ENCODE measurements around the gene DGCR8.

Gene DGCR8

DNA sequence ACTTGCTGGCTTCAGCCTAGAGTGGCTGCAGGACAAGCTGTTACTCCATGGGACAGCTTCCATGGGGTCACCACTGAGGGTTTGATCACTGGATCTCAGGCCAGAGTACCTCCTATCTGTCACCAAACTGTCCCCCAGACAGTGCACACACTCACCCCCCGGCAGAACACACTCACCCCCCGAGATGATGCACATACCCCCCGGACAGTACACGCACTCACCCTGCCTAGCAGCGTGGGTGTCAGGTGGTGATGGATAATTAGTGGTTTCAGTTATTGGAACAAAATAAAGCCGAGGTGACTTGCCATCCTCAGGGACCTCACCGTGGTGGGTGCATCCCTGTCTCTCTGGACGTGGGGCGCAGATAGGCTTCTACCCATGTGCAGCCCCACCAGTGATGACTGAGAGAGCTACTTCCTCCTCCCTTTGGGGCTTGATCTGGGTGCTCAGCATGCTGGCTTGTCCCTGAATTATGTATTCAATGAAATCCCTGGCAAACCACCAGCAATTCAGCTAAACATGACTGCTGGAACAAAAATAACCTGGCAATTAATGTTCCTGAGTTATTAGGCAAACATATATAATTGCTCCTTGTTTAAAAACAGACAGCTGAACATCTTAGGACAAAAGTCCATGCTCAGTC is 40.2 kb upstream of the DGCR8 start:
- Histone ChIP-seq H3K27me3 (ENCODE audit: low read depth, low read length) (no peaks in the 10 kb centered on the region), H3K4me3 (ENCODE audit: low read depth in 1 of 2, low read length in 2 of 2) (no peak overlapping the region), H3K27ac (ENCODE audit: low read length) (no peak overlapping the region), H3K9me3 (ENCODE audit: control insufficient read depth in 1 of 2, low read length in 2 of 2) (no peaks in the 10 kb centered on the region), H3K36me3 (ENCODE audit: control insufficient read depth in 1 of 2, insufficient read depth in 2 of 2, low read length in 2 of 2) (peaks cover 20 to 31% of the 10 kb centered on the region in 2 donors), H3K4me1 (ENCODE audit: control insufficient read depth in 1 of 2, insufficient read depth in 2 of 2, low read length in 2 of 2) (peaks cover 0 to 5% of the 10 kb centered on the region in 2 donors)

DNA sequence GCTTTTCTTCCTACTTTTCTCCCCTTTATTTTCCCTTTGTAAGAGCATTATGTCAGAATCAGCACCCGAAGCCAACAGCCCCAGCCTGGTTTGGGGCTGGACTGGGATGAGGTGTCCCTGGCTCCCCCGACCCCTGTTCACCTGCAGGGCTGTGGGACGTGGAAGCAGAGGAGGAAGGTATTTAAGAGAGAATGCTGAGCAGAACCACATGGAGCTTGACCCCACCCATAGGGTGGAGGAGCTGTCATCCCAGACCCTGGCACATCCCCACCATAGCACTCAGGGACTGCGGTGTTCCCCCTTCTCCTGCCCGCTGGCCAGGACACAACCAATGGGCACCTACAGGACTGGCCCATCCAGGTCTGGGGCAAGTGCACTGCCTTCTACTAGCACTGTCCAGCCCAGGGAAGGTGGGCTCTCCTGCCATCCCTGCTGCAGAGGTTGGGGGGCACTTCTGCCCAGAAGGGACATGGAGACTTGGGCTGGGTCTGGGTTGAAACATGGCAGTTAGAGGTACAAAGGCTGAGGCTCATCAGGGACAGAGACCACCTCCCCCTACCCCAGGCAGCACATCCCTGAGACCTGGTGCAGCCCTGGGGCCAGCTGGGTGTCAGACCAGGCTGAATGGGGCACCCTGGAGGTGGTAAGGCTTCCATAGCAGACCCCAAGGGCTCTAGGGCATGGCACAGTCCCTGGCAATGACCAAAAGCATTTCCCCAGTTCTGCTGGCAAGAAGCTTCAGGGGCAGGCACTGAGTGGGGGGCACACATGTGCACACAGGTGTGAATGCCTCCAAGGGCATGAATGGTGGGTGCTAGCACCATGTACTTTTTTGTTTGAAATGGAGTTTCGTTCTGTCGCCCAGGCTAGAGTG is 39.5 kb upstream of the DGCR8 start:
- Histone ChIP-seq H3K9me3 (ENCODE audit: control insufficient read depth in 1 of 2, low read length in 2 of 2) (no peaks in the 10 kb centered on the region), H3K4me3 (ENCODE audit: low read depth in 1 of 2, low read length in 2 of 2) (no peak overlapping the region), H3K27ac (ENCODE audit: low read length) (no peak overlapping the region), H3K36me3 (ENCODE audit: control insufficient read depth in 1 of 2, insufficient read depth in 2 of 2, low read length in 2 of 2) (peaks cover 20 to 31% of the 10 kb centered on the region in 2 donors), H3K27me3 (ENCODE audit: low read depth, low read length) (no peaks in the 10 kb centered on the region), H3K4me1 (ENCODE audit: control insufficient read depth in 1 of 2, insufficient read depth in 2 of 2, low read length in 2 of 2) (peaks cover 0 to 5% of the 10 kb centered on the region in 2 donors)

DNA sequence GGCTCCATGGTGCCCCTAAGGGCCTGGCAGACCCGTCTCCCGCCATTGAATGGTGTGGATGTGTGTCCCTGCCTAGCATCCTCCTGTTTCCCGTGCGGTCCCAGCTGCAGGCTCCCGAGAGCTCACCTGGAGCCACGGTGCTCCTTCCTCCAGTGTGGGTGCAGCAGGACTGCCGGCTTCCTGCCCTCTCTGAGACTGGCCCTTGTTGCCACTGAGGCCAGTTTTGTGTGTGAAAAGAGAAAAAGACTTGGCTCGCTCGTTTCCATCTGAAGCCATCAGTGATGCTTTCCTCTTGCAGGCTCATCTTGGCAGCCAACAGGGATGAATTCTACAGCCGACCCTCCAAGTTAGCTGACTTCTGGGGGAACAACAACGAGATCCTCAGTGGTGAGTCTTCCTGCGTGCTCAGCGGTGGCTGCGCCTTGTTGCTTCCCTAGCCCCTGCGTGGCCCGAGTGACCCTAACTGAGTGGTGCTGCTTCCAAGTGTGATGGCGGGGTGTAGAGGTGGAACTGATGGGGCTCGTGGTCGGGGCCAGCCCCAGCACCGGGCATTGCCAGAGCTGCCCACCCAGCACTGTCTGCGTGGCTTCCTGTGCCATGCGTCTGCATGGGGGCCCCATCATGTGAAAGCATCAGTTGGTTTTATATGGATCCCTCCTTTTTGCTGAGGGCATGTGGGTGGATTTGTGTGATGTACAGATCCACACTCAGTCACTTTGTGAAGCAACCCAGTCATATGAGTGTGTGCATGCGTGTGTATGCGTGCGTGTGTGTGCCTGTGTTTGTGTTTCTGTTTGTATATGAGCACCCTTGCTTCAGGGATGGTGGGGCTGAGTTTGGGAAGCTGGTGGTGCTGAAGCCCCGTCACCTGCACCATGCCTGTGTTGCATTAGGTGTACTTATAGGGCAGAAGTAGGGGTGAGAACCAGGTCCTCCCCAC is 36.7 kb upstream of the DGCR8 start:
- H3K4me3 ChIP-seq (ENCODE audit: low read depth in 1 of 2, low read length in 2 of 2), result no peak overlapping the region
- H3K9me3 ChIP-seq (ENCODE audit: control insufficient read depth in 1 of 2, low read length in 2 of 2), result no peaks in the 10 kb centered on the region
- peaks cover 12 to 26% of the 10 kb centered on the region in 2 donors for H3K36me3 ChIP-seq (ENCODE audit: control insufficient read depth in 1 of 2, insufficient read depth in 2 of 2, low read length in 2 of 2)
- H3K27me3 ChIP-seq (ENCODE audit: low read depth, low read length), result no peaks in the 10 kb centered on the region
- no peak overlapping the region for H3K27ac ChIP-seq (ENCODE audit: low read length)
- H3K4me1 ChIP-seq (ENCODE audit: control insufficient read depth in 1 of 2, insufficient read depth in 2 of 2, low read length in 2 of 2), result peaks cover 0 to 5% of the 10 kb centered on the region in 2 donors

DNA sequence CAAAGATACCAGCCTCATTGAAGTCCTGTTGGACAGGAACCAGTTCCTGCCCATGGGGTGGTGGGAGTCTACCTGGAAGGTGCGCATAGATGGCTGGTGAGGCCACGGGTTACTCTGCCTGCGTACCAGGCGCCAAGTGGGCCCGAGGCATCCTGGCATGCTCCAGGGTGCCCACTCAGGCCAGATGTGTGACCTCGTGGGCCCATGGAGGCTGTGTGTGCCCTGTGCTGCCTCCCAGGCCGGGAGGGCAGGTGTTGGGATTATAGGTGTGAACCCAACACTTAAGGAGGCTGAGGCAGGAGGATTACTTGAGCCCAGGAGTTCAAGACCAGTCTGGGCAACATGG is 36.1 kb upstream of the DGCR8 start:
- peaks cover 0 to 5% of the 10 kb centered on the region in 2 donors for H3K4me1 ChIP-seq (ENCODE audit: control insufficient read depth in 1 of 2, insufficient read depth in 2 of 2, low read length in 2 of 2)
- H3K27ac ChIP-seq (ENCODE audit: low read length), result no peak overlapping the region
- H3K27me3 ChIP-seq (ENCODE audit: low read depth, low read length), result no peaks in the 10 kb centered on the region
- no peaks in the 10 kb centered on the region for H3K9me3 ChIP-seq (ENCODE audit: control insufficient read depth in 1 of 2, low read length in 2 of 2)
- no peak overlapping the region for H3K4me3 ChIP-seq (ENCODE audit: low read depth in 1 of 2, low read length in 2 of 2)
- peaks cover 12 to 26% of the 10 kb centered on the region in 2 donors for H3K36me3 ChIP-seq (ENCODE audit: control insufficient read depth in 1 of 2, insufficient read depth in 2 of 2, low read length in 2 of 2)

DNA sequence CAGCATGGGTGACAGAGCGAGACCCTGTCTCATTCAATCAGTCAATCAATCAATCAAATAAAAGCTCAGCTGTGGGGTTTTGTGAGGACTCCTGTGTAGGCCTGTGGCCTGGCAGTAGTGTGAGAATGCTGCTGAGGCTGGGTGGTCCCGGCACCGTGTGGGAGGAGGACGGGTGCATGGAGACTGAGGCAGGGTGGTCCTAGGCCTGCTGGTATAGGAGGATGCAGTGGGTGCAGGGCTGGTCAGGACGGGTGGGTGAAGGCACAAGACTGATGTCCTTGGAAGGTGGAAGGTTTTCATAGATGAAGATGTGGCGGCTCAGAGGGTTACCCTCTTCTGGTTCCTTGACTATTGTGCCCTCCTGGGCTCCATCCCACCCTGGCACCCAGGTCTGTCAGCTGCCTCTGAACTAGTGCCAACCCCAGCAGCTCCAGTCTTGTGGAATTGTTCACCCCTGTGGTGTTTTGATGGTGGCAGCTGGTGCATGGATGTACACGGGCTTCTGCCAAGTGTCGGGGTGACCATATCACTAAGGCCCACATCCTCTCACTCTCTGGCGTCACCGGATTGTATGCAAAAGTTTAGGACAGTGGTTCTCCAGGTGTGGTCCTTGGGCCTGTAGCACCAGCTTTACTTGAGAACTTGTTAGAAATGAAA is 35.4 kb upstream of the DGCR8 start:
- Histone ChIP-seq H3K4me1 (ENCODE audit: control insufficient read depth in 1 of 2, insufficient read depth in 2 of 2, low read length in 2 of 2) (peaks cover 0 to 5% of the 10 kb centered on the region in 2 donors), H3K4me3 (ENCODE audit: low read depth in 1 of 2, low read length in 2 of 2) (no peak overlapping the region), H3K36me3 (ENCODE audit: control insufficient read depth in 1 of 2, insufficient read depth in 2 of 2, low read length in 2 of 2) (peaks cover 12 to 26% of the 10 kb centered on the region in 2 donors), H3K9me3 (ENCODE audit: control insufficient read depth in 1 of 2, low read length in 2 of 2) (no peaks in the 10 kb centered on the region), H3K27me3 (ENCODE audit: low read depth, low read length) (no peaks in the 10 kb centered on the region), H3K27ac (ENCODE audit: low read length) (no peak overlapping the region)

DNA sequence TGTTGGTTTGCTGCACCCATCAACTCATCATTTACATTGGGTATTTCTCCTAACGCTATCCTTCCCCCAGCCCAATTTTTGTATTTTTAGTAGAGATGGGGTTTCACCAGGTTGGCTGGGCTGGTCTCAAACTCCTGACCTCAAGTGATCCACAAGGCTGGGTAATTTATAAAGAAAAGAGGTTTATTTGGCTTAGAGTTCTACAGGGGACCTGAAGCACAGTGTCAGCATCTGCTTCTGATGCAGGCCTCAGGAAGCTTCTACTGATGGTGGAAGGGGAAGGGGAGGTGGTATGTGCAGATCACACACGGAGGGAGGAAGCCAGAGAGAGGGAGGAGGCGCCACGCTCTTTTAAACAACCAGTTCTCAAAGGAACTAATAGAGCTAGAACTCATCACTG is 33.3 kb upstream of the DGCR8 start:
- Histone ChIP-seq H3K9me3 (ENCODE audit: control insufficient read depth in 1 of 2, low read length in 2 of 2) (no peaks in the 10 kb centered on the region), H3K27ac (ENCODE audit: low read length) (no peak overlapping the region), H3K36me3 (ENCODE audit: control insufficient read depth in 1 of 2, insufficient read depth in 2 of 2, low read length in 2 of 2) (peaks cover 9 to 23% of the 10 kb centered on the region in 2 donors), H3K4me1 (ENCODE audit: control insufficient read depth in 1 of 2, insufficient read depth in 2 of 2, low read length in 2 of 2) (no peaks in the 10 kb centered on the region), H3K4me3 (ENCODE audit: low read depth in 1 of 2, low read length in 2 of 2) (no peak overlapping the region), H3K27me3 (ENCODE audit: low read depth, low read length) (no peaks in the 10 kb centered on the region)

DNA sequence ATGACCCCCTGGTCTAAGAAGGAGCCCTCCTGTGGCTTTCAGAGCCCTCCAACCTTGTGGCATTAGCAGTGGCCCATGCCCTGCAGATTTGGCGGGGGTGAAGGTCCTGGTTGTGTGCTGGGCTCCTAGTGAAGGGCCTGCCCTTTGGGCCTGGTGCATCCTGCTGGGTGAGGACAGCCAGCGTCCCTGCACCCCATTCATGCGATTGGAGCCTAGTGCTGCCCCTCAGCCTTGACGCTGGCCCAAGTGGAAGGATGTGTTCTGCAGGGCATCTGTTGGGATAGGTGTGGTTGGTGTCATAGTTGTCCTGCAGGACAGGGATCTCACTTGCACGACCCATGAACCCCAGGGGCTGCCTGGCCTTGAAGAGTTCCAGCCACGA is 28.1 kb upstream of the DGCR8 start:
- Histone ChIP-seq H3K4me3 (ENCODE audit: low read depth in 1 of 2, low read length in 2 of 2) (no peak overlapping the region), H3K27ac (ENCODE audit: low read length) (no peak overlapping the region), H3K4me1 (ENCODE audit: control insufficient read depth in 1 of 2, insufficient read depth in 2 of 2, low read length in 2 of 2) (no peaks in the 10 kb centered on the region), H3K27me3 (ENCODE audit: low read depth, low read length) (no peaks in the 10 kb centered on the region), H3K36me3 (ENCODE audit: control insufficient read depth in 1 of 2, insufficient read depth in 2 of 2, low read length in 2 of 2) (peaks cover 10 to 57% of the 10 kb centered on the region in 2 donors), H3K9me3 (ENCODE audit: control insufficient read depth in 1 of 2, low read length in 2 of 2) (no peaks in the 10 kb centered on the region)

DNA sequence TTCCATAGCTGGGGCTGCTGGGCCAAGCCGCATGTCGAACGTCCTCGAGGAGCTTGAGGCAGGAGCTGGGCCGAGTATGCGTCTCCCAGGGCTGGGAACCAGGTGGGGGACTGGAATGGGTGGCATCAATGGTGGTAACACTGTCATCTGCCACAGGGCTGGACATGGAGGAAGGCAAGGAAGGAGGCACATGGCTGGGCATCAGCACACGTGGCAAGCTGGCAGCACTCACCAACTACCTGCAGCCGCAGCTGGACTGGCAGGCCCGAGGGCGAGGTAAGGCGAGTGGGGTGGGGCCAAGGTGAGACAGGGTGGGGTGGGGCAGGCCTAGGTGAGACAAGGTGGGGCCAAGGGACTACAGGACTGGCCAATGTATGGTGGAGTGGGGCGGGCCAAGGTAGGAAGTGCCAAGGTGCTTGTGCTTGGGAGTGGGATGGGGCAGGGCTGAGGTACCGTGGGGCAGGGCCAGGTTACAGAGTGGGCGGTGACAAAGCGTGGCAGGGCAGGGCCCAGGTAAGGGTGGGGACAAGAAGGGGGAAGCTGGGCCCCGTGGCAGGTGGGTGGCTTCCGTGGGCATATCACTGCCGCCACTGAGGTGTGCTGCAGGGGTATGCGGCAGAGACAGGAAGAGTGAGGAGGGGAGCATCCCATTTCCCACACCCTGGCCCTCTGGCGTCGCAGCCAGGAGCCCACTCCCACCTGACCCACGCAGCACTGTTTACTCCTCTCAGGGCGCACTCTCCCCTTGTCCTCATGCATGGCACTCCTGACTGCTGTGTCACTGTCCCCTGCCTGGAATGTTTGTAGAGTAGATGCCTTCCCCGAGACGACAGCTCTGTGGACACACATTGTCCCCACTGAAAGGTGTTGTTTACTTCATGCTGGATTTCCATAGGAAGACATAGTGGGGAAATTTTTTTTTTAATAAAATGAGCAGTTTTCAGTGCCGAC is 27.5 kb upstream of the DGCR8 start:
- H3K27ac ChIP-seq (ENCODE audit: low read length), result no peak overlapping the region
- no peaks in the 10 kb centered on the region for H3K27me3 ChIP-seq (ENCODE audit: low read depth, low read length)
- peaks cover 10 to 59% of the 10 kb centered on the region in 2 donors for H3K36me3 ChIP-seq (ENCODE audit: control insufficient read depth in 1 of 2, insufficient read depth in 2 of 2, low read length in 2 of 2)
- H3K9me3 ChIP-seq (ENCODE audit: control insufficient read depth in 1 of 2, low read length in 2 of 2), result no peaks in the 10 kb centered on the region
- no peak overlapping the region for H3K4me3 ChIP-seq (ENCODE audit: low read depth in 1 of 2, low read length in 2 of 2)
- H3K4me1 ChIP-seq (ENCODE audit: control insufficient read depth in 1 of 2, insufficient read depth in 2 of 2, low read length in 2 of 2), result no peaks in the 10 kb centered on the region

DNA sequence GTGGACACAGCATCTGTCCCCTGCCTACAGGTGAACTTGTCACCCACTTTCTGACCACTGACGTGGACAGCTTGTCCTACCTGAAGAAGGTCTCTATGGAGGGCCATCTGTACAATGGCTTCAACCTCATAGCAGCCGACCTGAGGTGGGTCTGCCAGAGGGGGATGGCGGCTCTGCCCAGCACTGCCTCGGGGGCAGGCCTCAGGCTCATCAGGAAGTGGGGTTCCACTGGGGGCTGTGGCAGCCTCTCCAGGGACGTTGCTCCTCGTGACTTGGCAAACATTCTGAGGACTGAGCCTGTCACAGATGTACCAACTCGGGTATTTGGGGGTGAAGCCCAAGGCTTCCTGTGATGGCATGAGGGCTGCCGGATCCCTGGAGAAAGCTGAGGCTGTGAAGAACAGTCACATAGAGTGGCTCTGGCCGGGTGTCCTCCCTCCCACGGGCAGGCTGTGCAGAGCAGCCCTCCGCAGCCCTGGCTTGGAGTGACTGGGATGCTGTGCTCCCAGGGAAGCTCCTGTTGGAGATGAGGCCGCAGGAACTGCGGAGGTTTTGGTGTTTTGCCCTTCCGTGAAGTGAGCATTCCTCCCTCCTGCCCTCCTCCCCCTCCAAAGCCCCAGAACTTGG is 26.5 kb upstream of the DGCR8 start:
- H3K4me3 ChIP-seq (ENCODE audit: low read depth in 1 of 2, low read length in 2 of 2), result no peak overlapping the region
- H3K27ac ChIP-seq (ENCODE audit: low read length), result no peak overlapping the region
- H3K9me3 ChIP-seq (ENCODE audit: control insufficient read depth in 1 of 2, low read length in 2 of 2), result no peaks in the 10 kb centered on the region
- no peaks in the 10 kb centered on the region for H3K4me1 ChIP-seq (ENCODE audit: control insufficient read depth in 1 of 2, insufficient read depth in 2 of 2, low read length in 2 of 2)
- peaks cover 10 to 59% of the 10 kb centered on the region in 2 donors for H3K36me3 ChIP-seq (ENCODE audit: control insufficient read depth in 1 of 2, insufficient read depth in 2 of 2, low read length in 2 of 2)
- H3K27me3 ChIP-seq (ENCODE audit: low read depth, low read length), result no peaks in the 10 kb centered on the region

DNA sequence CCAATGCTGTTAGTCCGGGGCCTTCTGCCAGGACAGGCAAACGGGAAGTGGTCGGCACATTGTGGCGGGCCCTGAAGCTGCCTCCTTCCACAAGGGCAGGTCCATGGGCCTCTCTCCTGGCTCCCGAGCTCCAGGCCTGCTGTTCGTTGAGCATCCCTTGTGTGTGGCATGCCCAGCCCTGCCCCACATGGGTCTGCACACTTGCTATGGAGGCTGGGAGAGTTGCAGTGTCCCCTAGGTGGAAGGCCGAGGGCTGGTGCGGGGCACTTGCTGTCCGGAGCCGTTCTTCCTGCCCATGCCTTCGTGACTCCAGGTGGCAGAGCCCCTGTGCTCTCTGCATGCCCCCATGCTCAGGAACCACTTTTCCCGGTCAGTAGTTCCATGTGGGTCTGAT is 26.0 kb upstream of the DGCR8 start:
- Histone ChIP-seq H3K27me3 (ENCODE audit: low read depth, low read length) (no peaks in the 10 kb centered on the region), H3K36me3 (ENCODE audit: control insufficient read depth in 1 of 2, insufficient read depth in 2 of 2, low read length in 2 of 2) (peaks cover 14 to 59% of the 10 kb centered on the region in 2 donors), H3K4me3 (ENCODE audit: low read depth in 1 of 2, low read length in 2 of 2) (no peak overlapping the region), H3K4me1 (ENCODE audit: control insufficient read depth in 1 of 2, insufficient read depth in 2 of 2, low read length in 2 of 2) (no peaks in the 10 kb centered on the region), H3K27ac (ENCODE audit: low read length) (no peak overlapping the region), H3K9me3 (ENCODE audit: control insufficient read depth in 1 of 2, low read length in 2 of 2) (no peaks in the 10 kb centered on the region)
